IMR-90 (cell line): ENCODE data around the gene SLC38A11. TPM values are rescaled to one million over a fixed set of nuclear protein-coding genes. Genes with fewer than 3 reads are reported as not detected.

Source experiments
- ATAC-seq: fragments of 200-7000 bp; cut with Tn5 transposase; 2 replicates; pipeline ENCODE4 v1.9.1; 2020; ENCODE audit warnings: low read depth, mild to moderate bottlenecking, moderate library complexity
- BruUV-seq: library from RNA; stranded (reverse); fragments of 400-500 nt; replicated peaks from 2 replicates; lab custom pipeline; 2021; lab: Mats Ljungman, UMichigan
- CTCF ChIA-PET: fragments of 300-600 bp; formaldehyde crosslinking; extraction: SDS; loops from one replicate; lab custom pipeline; 2021; ENCODE audit warnings: antibody characterized with exemption; lab: Yijun Ruan, JAX
- POLR2A ChIA-PET: fragments of 300-600 bp; sonication (Branson Sonifier 250); formaldehyde crosslinking; loops from one replicate; lab custom pipeline; 2022; ENCODE audit warnings: antibody characterized with exemption; ENCODE audit not compliant: unreplicated experiment; lab: Charles Lee
- DNase-seq: peaks from one replicate; pipeline ENCODE4 v3.0.0; 2013
- H2AFZ ChIP-seq: replicated peaks from 2 replicates; pipeline ENCODE3; 2013; ENCODE audit warnings: low read length, mild to moderate bottlenecking; ENCODE audit not compliant: poor library complexity
- H2AK5ac ChIP-seq: 2 replicates; pipeline ENCODE4 v1.6.1; 2013; ENCODE audit warnings: low read depth, low read length, inconsistent platforms
- H2AK9ac ChIP-seq: replicated peaks from 2 replicates; pipeline ENCODE3; 2013; ENCODE audit warnings: mild to moderate bottlenecking, low read depth, low read length, moderate library complexity; ENCODE audit not compliant: poor library complexity
- H2BK120ac ChIP-seq: 2 replicates; pipeline ENCODE4 v1.6.1; 2013; ENCODE audit warnings: low read depth, low read length, inconsistent platforms
- H2BK15ac ChIP-seq: 3 replicates; pipeline ENCODE4 v1.6.1; 2013; ENCODE audit warnings: low read depth, low read length, inconsistent platforms
- H2BK20ac ChIP-seq: 2 replicates; pipeline ENCODE4 v1.6.1; 2013; ENCODE audit warnings: low read depth, mild to moderate bottlenecking, inconsistent platforms, low read length, moderate library complexity
- H2BK5ac ChIP-seq: 2 replicates; pipeline ENCODE4 v1.6.1; 2013; ENCODE audit warnings: mild to moderate bottlenecking, low read depth, low read length, inconsistent platforms; ENCODE audit not compliant: poor library complexity, severe bottlenecking
- H3K14ac ChIP-seq: replicated peaks from 2 replicates; pipeline ENCODE4 v1.6.1; 2013; ENCODE audit warnings: low read depth, low read length, inconsistent platforms
- H3K18ac ChIP-seq: 2 replicates; pipeline ENCODE4 v1.6.1; 2013; ENCODE audit warnings: low read depth, low read length, control low read depth
- H3K23ac ChIP-seq: 2 replicates; pipeline ENCODE4 v1.6.1; 2013; ENCODE audit warnings: low read depth, low read length, inconsistent platforms
- H3K27ac ChIP-seq: 2 replicates; pipeline ENCODE4 v1.5.1; 2013; ENCODE audit warnings: mild to moderate bottlenecking, control low read depth, low read length; ENCODE audit not compliant: insufficient read depth
- H3K27me3 ChIP-seq: 2 replicates; pipeline ENCODE4 v1.6.1; 2013; ENCODE audit warnings: low read length; ENCODE audit not compliant: control insufficient read depth, insufficient read depth
- H3K36me3 ChIP-seq: 2 replicates; pipeline ENCODE4 v1.6.1; 2013; ENCODE audit warnings: low read length, mixed read lengths; ENCODE audit not compliant: control insufficient read depth, insufficient read depth
- H3K4ac ChIP-seq: 2 replicates; pipeline ENCODE4 v1.6.1; 2013; ENCODE audit warnings: low read depth, low read length, inconsistent platforms
- H3K4me1 ChIP-seq: 2 replicates; pipeline ENCODE4 v1.6.1; 2013; ENCODE audit warnings: low read length, mixed read lengths; ENCODE audit not compliant: control insufficient read depth, insufficient read depth
- H3K4me2 ChIP-seq: 2 replicates; pipeline ENCODE4 v1.6.1; 2013; ENCODE audit warnings: low read depth, mild to moderate bottlenecking, control low read depth, low read length, moderate library complexity
- H3K4me3 ChIP-seq: 2 replicates; pipeline ENCODE4 v1.5.1; 2013; ENCODE audit warnings: low read depth, mild to moderate bottlenecking, control low read depth, low read length, moderate library complexity; ENCODE audit not compliant: insufficient read depth
- H3K56ac ChIP-seq: 2 replicates; pipeline ENCODE4 v1.6.1; 2013; ENCODE audit warnings: low read length, inconsistent platforms; ENCODE audit not compliant: insufficient read depth; ENCODE audit errors: extremely low read depth
- H3K79me1 ChIP-seq, 2 experiments: 2 replicates each; pipeline ENCODE4 v1.6.1; 2013; ENCODE audit warnings: low read length in 2 of 2, inconsistent platforms in 1 of 2, low read depth in 1 of 2
- H3K9ac ChIP-seq: 2 replicates; pipeline ENCODE4 v1.6.1; 2013; ENCODE audit warnings: low read depth, low read length, control low read depth
- H3K9me1 ChIP-seq: 2 replicates; pipeline ENCODE4 v1.6.1; 2013; ENCODE audit warnings: low read length, inconsistent platforms; ENCODE audit not compliant: insufficient read depth
- H3K9me3 ChIP-seq: 2 replicates; pipeline ENCODE4 v1.6.1; 2013; ENCODE audit warnings: low read length; ENCODE audit not compliant: control insufficient read depth, insufficient read depth
- H4K20me1 ChIP-seq: 2 replicates; pipeline ENCODE4 v1.6.1; 2013; ENCODE audit warnings: low read length, inconsistent platforms; ENCODE audit not compliant: insufficient read depth
- H4K5ac ChIP-seq: 2 replicates; pipeline ENCODE4 v1.6.1; 2013; ENCODE audit warnings: mild to moderate bottlenecking, low read depth, low read length, control low read depth
- H4K8ac ChIP-seq, 2 experiments: 2 replicates each; pipeline ENCODE4 v1.6.1; 2013; ENCODE audit warnings: low read depth in 2 of 2, low read length in 2 of 2, control low read depth in 1 of 2, inconsistent platforms in 1 of 2
- H4K91ac ChIP-seq: 2 replicates; pipeline ENCODE4 v1.6.1; 2013; ENCODE audit warnings: low read depth, low read length, inconsistent platforms; ENCODE audit not compliant: insufficient read depth
- MAFK ChIP-seq: IDR thresholded peaks from 2 replicates; pipeline ENCODE4 v1.6.1; 2012; ENCODE audit warnings: low read depth, low read length, improper control_type of control experiment
- RCOR1 ChIP-seq: IDR thresholded peaks from 2 replicates; pipeline ENCODE4 v1.6.1; 2012; ENCODE audit warnings: mild to moderate bottlenecking, low read length, improper control_type of control experiment; ENCODE audit not compliant: insufficient replicate concordance
- RFX5 ChIP-seq: IDR thresholded peaks from 2 replicates; pipeline ENCODE4 v1.8.0; 2012; ENCODE audit warnings: low read depth, mild to moderate bottlenecking, low read length, moderate library complexity
- USF2 ChIP-seq: fragments of 150-350 bp; IDR thresholded peaks from 2 replicates; pipeline ENCODE4 v1.6.1; 2017; ENCODE audit warnings: mild to moderate bottlenecking, antibody characterized with exemption, low read length, low read depth
- WGBS, 2 experiments: methylation state at CpG; one replicate each; pipeline versions ENCODE4 v1.1.5 to v1.1.7; 2013; ENCODE audit warnings: missing lambda C conversion rate in 2 of 2; ENCODE audit not compliant: insufficient read length in 1 of 2; ENCODE audit errors: extremely low coverage in 2 of 2; 5-methylcytosine and 5-hydroxymethylcytosine counted together
- dilution Hi-C: fragments of 300-500 bp; cut with HindIII; formaldehyde crosslinking; loops from one replicate; pipeline ENCODE4 v1.14.3; 2018; ENCODE audit warnings: low sequenced_read_pairs; ENCODE audit not compliant: unreplicated experiment
- in situ Hi-C: fragments of 300-500 bp; cut with MboI; formaldehyde crosslinking; loops from 3 replicates; pipeline ENCODE4 v1.14.3; 2019; ENCODE audit warnings: low sequenced_read_pairs, inconsistent platforms, mixed read lengths
- intact Hi-C: fragments of 100-400 bp; cut with micrococcal nuclease; formaldehyde crosslinking; loops from 2 replicates; pipeline ENCODE4 v1.10.0; 2022
- polyA plus RNA-seq, 3 experiments: library from polyadenylated mRNA; depleted of rRNA; stranded (reverse); fragments of >200 nt; gene quantifications; 2 replicates each; pipeline ENCODE4 v1.2.3, GENCODE V29; 2012; ENCODE audit warnings: low replicate concordance in 1 of 3
- total RNA-seq: library from RNA; depleted of rRNA; stranded (reverse); fragments of >200 nt; gene quantifications from 2 replicates; pipeline ENCODE4 v1.2.3, GENCODE V29; 2012

The SLC38A11 gene
- total and polyA plus RNA-seq, 2 of the 4 experiments (the other 2 are of a cell fraction): 0.18 to 0.21 TPM

- Histone ChIP-seq H3K23ac (no peak overlapping the region), H3K4me1 (no peaks in the 10 kb centered on the region), H3K9me1 (no peaks in the 10 kb centered on the region), H3K36me3 (no peaks in the 10 kb centered on the region), H3K9me3 (no peaks in the 10 kb centered on the region), H2BK120ac (no peak overlapping the region), H2AK5ac (no peak overlapping the region), H2BK20ac (no peak overlapping the region), H3K56ac (no peak overlapping the region), H4K91ac (no peak overlapping the region), H2BK15ac (no peak overlapping the region), H3K9ac (no peak overlapping the region), H2AK9ac (no peak overlapping the region), H3K18ac (no peak overlapping the region), H3K79me1 (no peaks in the 10 kb centered on the region), H3K4ac (no peak overlapping the region), H4K20me1 (no peaks in the 10 kb centered on the region), H4K8ac (no peak overlapping the region), H3K4me3 (no peak overlapping the region), H3K27ac (no peak overlapping the region), H4K5ac (no peak overlapping the region), H3K14ac (no peak overlapping the region), H3K27me3 (no peaks in the 10 kb centered on the region), H3K4me2 (no peak overlapping the region), H2BK5ac (no peak overlapping the region), H2AFZ (no peak overlapping the region)
- no CpG with 5 or more reads among the region's 4 CpGs for WGBS, 2 experiments
- POLR2A ChIA-PET: no interaction called here
- BruUV-seq: no TSS peak
- ATAC-seq: no peak
- intact Hi-C loops: no loop called here
- TF ChIP-seq RFX5 (no peak), USF2 (no peak), RCOR1 (no peak), MAFK (no peak)
- DNase-seq: no peak
- in situ Hi-C loops: no loop called here
- dilution Hi-C loops: no loop called here
- CTCF ChIA-PET: interaction anchor here (1.0 kb wide), 1 partner anchor 10 kb away, joined by 4 read pairs; no protein-coding TSS in a partner anchor
Observed at GRCh38 chr2:164887434-164888144, 67.7 kb downstream of the SLC38A11 start.
